ENCODE data around the gene TMEM201. TPM values are rescaled to one million over a fixed set of nuclear protein-coding genes. Genes with fewer than 3 reads are reported as not detected.

The TMEM201 gene
- total RNA-seq, 3 donors from 2014 or later (not counting 1 experiment from before 2014, with no cell fraction given), result 7.3 to 10.2 (median 8.8) TPM

GRCh38 chr1:9576903-9577302 lies 11.8 kb upstream of the TMEM201 start:
- H3K36me3 Mint-ChIP-seq, result no peaks in the 10 kb centered on the region
- H3K4me1 ChIP-seq (ENCODE audit: control insufficient read depth, insufficient read depth, low read length), result no peaks in the 10 kb centered on the region
- H3K36me3 ChIP-seq (ENCODE audit: control insufficient read depth, insufficient read depth, low read length), result peaks cover 4% of the 10 kb centered on the region
- H3K27ac Mint-ChIP-seq, result no peak overlapping the region
- intact Hi-C loops (cut with micrococcal nuclease), result no loop called here
- ATAC-seq, result no peak
- no peak for DNase-seq
- no peaks in the 10 kb centered on the region for H3K27me3 ChIP-seq (ENCODE audit: control insufficient read depth, insufficient read depth, low read length)
- TF ChIP-seq CTCF (IDR thresholded peaks at IDR 0.05), result no peak
- no peaks in the 10 kb centered on the region for H3K9me3 Mint-ChIP-seq
- H3K4me3 ChIP-seq (ENCODE audit: low read length), result no peak overlapping the region
- 97% methylated on average over 6 of the region's 6 CpGs for WGBS (ENCODE audit: insufficient coverage)
- H3K4me1 Mint-ChIP-seq, result no peaks in the 10 kb centered on the region
- H3K27me3 Mint-ChIP-seq (ENCODE audit: low read depth in 2 of 2), result no peaks in the 10 kb centered on the region
- H3K27ac ChIP-seq (ENCODE audit: low read length), result no peak overlapping the region
- no peaks in the 10 kb centered on the region for H3K9me3 ChIP-seq (ENCODE audit: control insufficient read depth, insufficient read depth, low read length)
- no peak overlapping the region for H3K4me3 Mint-ChIP-seq

- Mint-ChIP-seq H3K36me3 (no peaks in the 10 kb centered on the region), H3K27ac (no peak overlapping the region), H3K27me3 (ENCODE audit: low read depth in 2 of 2) (no peaks in the 10 kb centered on the region), H3K4me1 (no peaks in the 10 kb centered on the region), H3K9me3 (no peaks in the 10 kb centered on the region), H3K4me3 (no peak overlapping the region)
- peaks cover 4% of the 10 kb centered on the region for H3K36me3 ChIP-seq (ENCODE audit: control insufficient read depth, insufficient read depth, low read length)
- TF ChIP-seq CTCF (IDR thresholded peaks at IDR 0.05), result no peak
- intact Hi-C loops (cut with micrococcal nuclease), result no loop called here
- no peaks in the 10 kb centered on the region for H3K9me3 ChIP-seq (ENCODE audit: control insufficient read depth, insufficient read depth, low read length)
- no peak for DNase-seq
- H3K27ac ChIP-seq (ENCODE audit: low read length), result no peak overlapping the region
- over 99% methylated on average over 5 of the region's 5 CpGs for WGBS (ENCODE audit: insufficient coverage)
- no peak for ATAC-seq
- no peaks in the 10 kb centered on the region for H3K27me3 ChIP-seq (ENCODE audit: control insufficient read depth, insufficient read depth, low read length)
- no peak overlapping the region for H3K4me3 ChIP-seq (ENCODE audit: low read length)
- H3K4me1 ChIP-seq (ENCODE audit: control insufficient read depth, insufficient read depth, low read length), result no peaks in the 10 kb centered on the region
These were observed 11.3 kb upstream of the TMEM201 start for GRCh38 chr1:9577423-9577822.

- no peak for ATAC-seq
- H3K27ac Mint-ChIP-seq, result no peak overlapping the region
- no peaks in the 10 kb centered on the region for H3K4me1 ChIP-seq (ENCODE audit: control insufficient read depth, insufficient read depth, low read length)
- DNase-seq, result no peak
- H3K27me3 ChIP-seq (ENCODE audit: control insufficient read depth, insufficient read depth, low read length), result no peaks in the 10 kb centered on the region
- no peaks in the 10 kb centered on the region for H3K36me3 Mint-ChIP-seq
- peaks cover 4% of the 10 kb centered on the region for H3K36me3 ChIP-seq (ENCODE audit: control insufficient read depth, insufficient read depth, low read length)
- no peak for TF ChIP-seq CTCF (IDR thresholded peaks at IDR 0.05)
- no peak overlapping the region for H3K27ac ChIP-seq (ENCODE audit: low read length)
- WGBS (ENCODE audit: insufficient coverage), result 100% methylated on average over 1 of the region's 2 CpGs
- H3K9me3 Mint-ChIP-seq, result no peaks in the 10 kb centered on the region
- intact Hi-C loops (cut with micrococcal nuclease), result no loop called here
- H3K27me3 Mint-ChIP-seq (ENCODE audit: low read depth in 2 of 2), result no peaks in the 10 kb centered on the region
- no peaks in the 10 kb centered on the region for H3K9me3 ChIP-seq (ENCODE audit: control insufficient read depth, insufficient read depth, low read length)
- H3K4me1 Mint-ChIP-seq, result no peaks in the 10 kb centered on the region
- no peak overlapping the region for H3K4me3 ChIP-seq (ENCODE audit: low read length)
- H3K4me3 Mint-ChIP-seq, result no peak overlapping the region
These were observed 7.8 kb upstream of the TMEM201 start for GRCh38 chr1:9580942-9581341.

- Histone ChIP-seq H3K9me3 (ENCODE audit: control insufficient read depth, insufficient read depth, low read length) (no peaks in the 10 kb centered on the region), H3K4me3 (ENCODE audit: low read length) (no peak overlapping the region), H3K27ac (ENCODE audit: low read length) (no peak overlapping the region), H3K4me1 (ENCODE audit: control insufficient read depth, insufficient read depth, low read length) (peaks cover 21% of the 10 kb centered on the region), H3K27me3 (ENCODE audit: control insufficient read depth, insufficient read depth, low read length) (no peaks in the 10 kb centered on the region), H3K36me3 (ENCODE audit: control insufficient read depth, insufficient read depth, low read length) (no peaks in the 10 kb centered on the region)
- Mint-ChIP-seq H3K36me3 (no peaks in the 10 kb centered on the region), H3K4me1 (peaks cover 8 to 16% of the 10 kb centered on the region in 2 donors), H3K9me3 (no peaks in the 10 kb centered on the region), H3K27ac (no peak overlapping the region), H3K27me3 (ENCODE audit: low read depth in 2 of 2) (no peaks in the 10 kb centered on the region), H3K4me3 (no peak overlapping the region)
- 89% methylated on average over 3 of the region's 3 CpGs for WGBS (ENCODE audit: insufficient coverage)
- no peak for ATAC-seq
- intact Hi-C loops (cut with micrococcal nuclease), result loop anchor here (5.0 kb wide), 1 partner anchor 236 kb away; the partner anchor contains the start of gene CLSTN1
- no peak for TF ChIP-seq CTCF (IDR thresholded peaks at IDR 0.05)
- DNase-seq, result no peak
These were observed 2.5 kb upstream of the TMEM201 start for GRCh38 chr1:9586147-9586766.
